ENCODE results near the gene HCN1.
"Not testable (repeated sequence)": the region's sequence is repeated elsewhere in the genome, so short reads cannot be mapped to it uniquely, and the experiment has no call there.

The HCN1 gene

GRCh38 chr5:45609661-45610060 is 86.5 kb downstream of the HCN1 start:
- no peak for DNase-seq

- no peak for DNase-seq
Observed at GRCh38 chr5:45604092-45604491, 92.1 kb downstream of the HCN1 start.

GRCh38 chr5:45601424-45601823 is 94.8 kb downstream of the HCN1 start:
- DNase-seq, result no peak

- DNase-seq, result no peak
Observed at GRCh38 chr5:45596320-45596719, 99.9 kb downstream of the HCN1 start.

GRCh38 chr5:45586001-45586400 is 110.2 kb downstream of the HCN1 start:
- not testable (repeated sequence) for DNase-seq

- DNase-seq, result no peak
Observed at GRCh38 chr5:45578270-45578669, 117.9 kb downstream of the HCN1 start.

- no peak for DNase-seq
Observed at GRCh38 chr5:45568813-45569212, 127.4 kb downstream of the HCN1 start.

- no peak for DNase-seq
Observed at GRCh38 chr5:45542421-45542820, 153.8 kb downstream of the HCN1 start.

GRCh38 chr5:45533663-45534062 is 162.5 kb downstream of the HCN1 start:
- no peak for DNase-seq

GRCh38 chr5:45532826-45533624 is 163.2 kb downstream of the HCN1 start:
- DNase-seq, result no peak

GRCh38 chr5:45521067-45521466 is 175.1 kb downstream of the HCN1 start:
- DNase-seq, result no peak

- no peak for DNase-seq
Observed at GRCh38 chr5:45512521-45512920, 183.7 kb downstream of the HCN1 start.

- no peak for DNase-seq
Observed at GRCh38 chr5:45509371-45509770, 186.8 kb downstream of the HCN1 start.

GRCh38 chr5:45508135-45508534 is 188.0 kb downstream of the HCN1 start:
- no peak for DNase-seq

GRCh38 chr5:45507178-45507577 is 189.0 kb downstream of the HCN1 start:
- no peak for DNase-seq

GRCh38 chr5:45499006-45499405 is 197.2 kb downstream of the HCN1 start:
- DNase-seq, result not testable (repeated sequence)

GRCh38 chr5:45491368-45491767 is 204.8 kb downstream of the HCN1 start:
- DNase-seq, result no peak

GRCh38 chr5:45484781-45485180 is 211.4 kb downstream of the HCN1 start:
- DNase-seq, result no peak

GRCh38 chr5:45454114-45454513 is 242.1 kb downstream of the HCN1 start:
- DNase-seq, result peak; percentile 26

- not testable (repeated sequence) for DNase-seq
Observed at GRCh38 chr5:45444856-45445255, 251.3 kb downstream of the HCN1 start.

- DNase-seq, result no peak
Observed at GRCh38 chr5:45440466-45440865, 255.7 kb downstream of the HCN1 start.

- DNase-seq, result no peak
Observed at GRCh38 chr5:45437752-45438151, 258.4 kb downstream of the HCN1 start.

GRCh38 chr5:45417285-45417998 is 278.7 kb downstream of the HCN1 start:
- no peak for DNase-seq
